Body of pancreas (tissue), 4 donors: ENCODE measurements around the gene DENND2A. TPM values are rescaled to one million over a fixed set of nuclear protein-coding genes. Genes with fewer than 3 reads are reported as not detected.

ENCODE experiments used
- ATAC-seq: fragments of 150-250 bp; one replicate; pipeline ENCODE4 v1.9.1; 2016
- DNase-seq, 4 donors: peaks; one replicate each; pipeline ENCODE4 v3.0.0-alpha.2; 2019
- H3K27ac ChIP-seq, 4 donors: fragments of 200-600 bp; sonication (generic); 1 replicate in 3 of 4; 2 replicates in 1 of 4; pipeline versions ENCODE4 v1.5.1 to v1.6.1; 2016 to 2019; ENCODE audit warnings: mild to moderate bottlenecking in 1 of 4, mixed read lengths in 1 of 4, moderate library complexity in 1 of 4
- H3K27me3 ChIP-seq, 2 donors: fragments of 200-600 bp; sonication (generic); one replicate each; pipeline ENCODE4 v1.6.0; 2016; ENCODE audit warnings: mild to moderate bottlenecking in 1 of 2
- H3K36me3 ChIP-seq, 2 donors: fragments of 200-600 bp; sonication (generic); replicated peaks in 1 of 2; 2 replicates each; pipeline ENCODE4 v1.5.1; 2016; ENCODE audit warnings: low read depth in 2 of 2; ENCODE audit not compliant: insufficient read depth in 1 of 2
- H3K4me1 ChIP-seq: fragments of 200-600 bp; sonication (generic); one replicate; pipeline ENCODE4 v1.6.0; 2016
- H3K4me3 ChIP-seq, 2 donors: fragments of 200-600 bp; sonication (generic); 1 replicate in 1 of 2; 2 replicates in 1 of 2; pipeline ENCODE4 v1.5.1; 2016 to 2019
- H3K9me3 ChIP-seq, 3 donors: fragments of 200-600 bp; sonication (generic); 1 replicate in 2 of 3; 2 replicates in 1 of 3; pipeline ENCODE4 v1.5.1; 2016
- CTCF ChIP-seq, 7 experiments: fragments of 450-650 bp in 4 of 7; fragments of 200-600 bp in 3 of 7; sonication (generic) in 3 of 7; IDR thresholded peaks; one replicate each; pipeline ENCODE4 v1.5.1; 2016 to 2019; ENCODE audit warnings: antibody characterized with exemption in 7 of 7
- POLR2A ChIP-seq, 3 donors: fragments of 450-650 bp; IDR thresholded peaks; one replicate each; pipeline ENCODE4 v1.6.1; 2016; ENCODE audit warnings: antibody characterized with exemption in 3 of 3, mild to moderate bottlenecking in 2 of 3
- WGBS, 2 donors: methylation state at CpG; one replicate each; pipeline ENCODE4 v1.1.5; 2017; 5-methylcytosine and 5-hydroxymethylcytosine counted together
- intact Hi-C: fragments of 100-400 bp; cut with DNase I; formaldehyde crosslinking; loops from one replicate; pipeline ENCODE4 v1.15.1; 2023
- total RNA-seq, 2 donors: library from RNA; depleted of rRNA; stranded (reverse); fragments of >200 nt; gene quantifications; one replicate each; pipeline ENCODE4 v1.1.0, GENCODE V29; 2016

The DENND2A gene
- total RNA-seq, 2 donors from 2014 or later: 2.6 to 7.3 TPM

GRCh38 chr7:140552240-140552679 is 88.4 kb downstream of the DENND2A start:
- intact Hi-C loops: no loop called here
- no peak for ATAC-seq
- H3K9me3 ChIP-seq: no peaks in the 10 kb centered on the region
- DNase-seq: no peak
- no peaks in the 10 kb centered on the region for H3K36me3 ChIP-seq
- H3K27ac ChIP-seq: no peak overlapping the region
- no peaks in the 10 kb centered on the region for H3K4me1 ChIP-seq
- no peak overlapping the region for H3K4me3 ChIP-seq
- TF ChIP-seq CTCF (IDR thresholded peaks at IDR 0.05): no peak
- TF ChIP-seq POLR2A (IDR thresholded peaks at IDR 0.05): no peak
- WGBS, 2 donors: 93 to 99% methylated on average over 4 of the region's 4 CpGs
- H3K27me3 ChIP-seq: no peaks in the 10 kb centered on the region

DNA sequence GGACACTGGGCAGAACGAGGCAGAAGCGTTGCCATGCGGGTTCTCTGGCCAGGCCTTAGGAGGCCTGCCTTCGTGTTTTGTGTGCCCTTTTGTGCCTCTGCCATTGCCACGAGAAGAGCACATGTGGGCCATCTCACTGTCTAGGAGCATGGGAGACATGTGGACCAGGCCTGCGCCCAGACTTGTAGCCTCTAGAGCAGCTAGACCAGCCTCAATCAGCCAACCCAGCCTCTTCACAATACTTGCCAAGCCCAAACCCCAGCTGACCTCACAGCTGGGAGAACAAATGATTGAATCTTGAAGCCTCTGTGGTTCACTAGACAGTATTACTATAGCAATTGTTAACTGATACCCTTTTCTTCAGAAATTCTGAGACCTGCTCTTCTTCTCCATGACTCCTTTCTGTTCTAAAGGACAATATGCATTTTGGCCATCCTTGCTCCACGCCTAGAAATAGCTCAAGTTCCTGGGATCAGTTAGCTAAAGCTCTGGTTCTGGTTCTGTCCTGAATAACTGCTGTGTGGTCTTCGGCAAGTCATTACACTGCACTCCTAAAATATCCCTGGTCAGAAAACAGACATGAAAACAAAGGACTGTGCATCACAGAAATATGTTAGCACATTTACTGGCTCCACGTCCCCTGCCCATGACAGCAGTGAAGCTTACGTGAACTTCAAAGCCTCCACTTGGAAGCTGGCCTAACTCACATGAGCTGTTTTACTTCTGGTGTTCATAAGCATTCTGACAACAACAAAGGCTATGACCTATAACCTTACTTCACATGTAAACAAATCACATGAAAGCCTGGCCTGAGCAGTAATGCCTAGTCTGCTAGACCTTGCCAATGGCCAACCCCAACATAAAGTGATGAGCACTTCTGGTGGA is 89.0 kb downstream of the DENND2A start:
- no peaks in the 10 kb centered on the region for H3K36me3 ChIP-seq
- intact Hi-C loops: no loop called here
- DNase-seq: no peak
- 87 to 90% methylated on average over 10 of the region's 10 CpGs for WGBS, 2 donors
- no peaks in the 10 kb centered on the region for H3K9me3 ChIP-seq
- H3K4me1 ChIP-seq: no peaks in the 10 kb centered on the region
- H3K27ac ChIP-seq: no peak overlapping the region
- no peak overlapping the region for H3K4me3 ChIP-seq
- ATAC-seq: no peak
- TF ChIP-seq POLR2A (IDR thresholded peaks at IDR 0.05): no peak
- no peaks in the 10 kb centered on the region for H3K27me3 ChIP-seq

DNA sequence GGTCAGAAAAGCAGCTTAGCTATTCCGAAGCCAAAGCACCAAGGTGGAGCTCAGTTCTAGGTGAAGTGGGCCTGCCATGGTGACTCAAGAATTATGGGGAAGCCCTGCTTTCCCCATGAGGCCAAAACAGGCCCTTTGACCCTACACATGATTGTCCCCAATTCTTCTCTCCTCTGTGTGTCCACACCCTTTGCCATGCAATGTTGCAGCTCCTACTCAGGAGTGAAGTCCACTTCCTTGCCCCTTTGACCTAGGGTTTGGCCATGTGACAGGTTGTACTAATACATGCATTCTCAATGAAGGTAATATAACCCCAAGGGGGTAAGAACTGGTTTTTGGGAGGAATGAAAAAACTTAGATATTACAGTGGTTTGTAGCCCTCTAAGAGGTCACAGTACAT is 93.7 kb downstream of the DENND2A start:
- no peak overlapping the region for H3K4me3 ChIP-seq
- H3K27ac ChIP-seq: no peak overlapping the region
- H3K4me1 ChIP-seq: no peaks in the 10 kb centered on the region
- no peaks in the 10 kb centered on the region for H3K9me3 ChIP-seq
- TF ChIP-seq POLR2A (IDR thresholded peaks at IDR 0.05) (no peak), CTCF (IDR thresholded peaks at IDR 0.05) (no peak)
- no peak for DNase-seq
- no peaks in the 10 kb centered on the region for H3K36me3 ChIP-seq
- no peak for ATAC-seq
- intact Hi-C loops: no loop called here
- H3K27me3 ChIP-seq: no peaks in the 10 kb centered on the region
- WGBS, 2 donors: 80 to 88% methylated on average over 1 of the region's 1 CpG

- WGBS, 2 donors: 34 to 70% methylated on average over 16 of the region's 16 CpGs
- Histone ChIP-seq H3K9me3 (no peaks in the 10 kb centered on the region), H3K4me1 (peaks cover 9% of the 10 kb centered on the region), H3K27ac (peak overlapping the region in 1 of 4 donors; percentile 38), H3K27me3 (no peaks in the 10 kb centered on the region), H3K4me3 (no peak overlapping the region), H3K36me3 (no peaks in the 10 kb centered on the region)
- TF ChIP-seq POLR2A (IDR thresholded peaks at IDR 0.05): no peak
- TF ChIP-seq CTCF (IDR thresholded peaks at IDR 0.05): no peak
- DNase-seq (peak in 3 of 4 donors; percentile 62 to 92 (median 84)), ATAC-seq (peak; percentile 65)
- intact Hi-C loops: no loop called here
Observed at GRCh38 chr7:140544388-140544826, 96.2 kb downstream of the DENND2A start.

- Histone ChIP-seq H3K9me3 (no peaks in the 10 kb centered on the region), H3K27ac (peak overlapping the region in 2 of 4 donors; percentile 41 to 47), H3K4me1 (peaks cover 9% of the 10 kb centered on the region), H3K36me3 (no peaks in the 10 kb centered on the region), H3K27me3 (no peaks in the 10 kb centered on the region), H3K4me3 (no peak overlapping the region)
- TF ChIP-seq CTCF (IDR thresholded peaks at IDR 0.05) (no peak), POLR2A (IDR thresholded peaks at IDR 0.05) (no peak)
- 74 to 75% methylated on average over 7 of the region's 7 CpGs for WGBS, 2 donors
- DNase-seq: peak in 1 of 4 donors; percentile 35
- intact Hi-C loops: no loop called here
- peak; percentile 52 for ATAC-seq
Observed at GRCh38 chr7:140542228-140542603, 98.4 kb downstream of the DENND2A start.
